GM12801 (cell line): ENCODE data around the gene C14orf93.

ENCODE experiments used
- TF ChIP-seq, protein P1 (sequence below): IDR thresholded peaks from one replicate; pipeline ENCODE4 v1.5.1; 2011; ENCODE audit warnings: control low read depth; ENCODE audit not compliant: insufficient read length; ENCODE audit errors: extremely low read depth

Gene C14orf93

GRCh38 chr14:22977684-22978486 is 32.1 kb downstream of the C14orf93 start:
- TF ChIP-seq, protein P1, sequence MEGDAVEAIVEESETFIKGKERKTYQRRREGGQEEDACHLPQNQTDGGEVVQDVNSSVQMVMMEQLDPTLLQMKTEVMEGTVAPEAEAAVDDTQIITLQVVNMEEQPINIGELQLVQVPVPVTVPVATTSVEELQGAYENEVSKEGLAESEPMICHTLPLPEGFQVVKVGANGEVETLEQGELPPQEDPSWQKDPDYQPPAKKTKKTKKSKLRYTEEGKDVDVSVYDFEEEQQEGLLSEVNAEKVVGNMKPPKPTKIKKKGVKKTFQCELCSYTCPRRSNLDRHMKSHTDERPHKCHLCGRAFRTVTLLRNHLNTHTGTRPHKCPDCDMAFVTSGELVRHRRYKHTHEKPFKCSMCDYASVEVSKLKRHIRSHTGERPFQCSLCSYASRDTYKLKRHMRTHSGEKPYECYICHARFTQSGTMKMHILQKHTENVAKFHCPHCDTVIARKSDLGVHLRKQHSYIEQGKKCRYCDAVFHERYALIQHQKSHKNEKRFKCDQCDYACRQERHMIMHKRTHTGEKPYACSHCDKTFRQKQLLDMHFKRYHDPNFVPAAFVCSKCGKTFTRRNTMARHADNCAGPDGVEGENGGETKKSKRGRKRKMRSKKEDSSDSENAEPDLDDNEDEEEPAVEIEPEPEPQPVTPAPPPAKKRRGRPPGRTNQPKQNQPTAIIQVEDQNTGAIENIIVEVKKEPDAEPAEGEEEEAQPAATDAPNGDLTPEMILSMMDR = no peak

DNA sequence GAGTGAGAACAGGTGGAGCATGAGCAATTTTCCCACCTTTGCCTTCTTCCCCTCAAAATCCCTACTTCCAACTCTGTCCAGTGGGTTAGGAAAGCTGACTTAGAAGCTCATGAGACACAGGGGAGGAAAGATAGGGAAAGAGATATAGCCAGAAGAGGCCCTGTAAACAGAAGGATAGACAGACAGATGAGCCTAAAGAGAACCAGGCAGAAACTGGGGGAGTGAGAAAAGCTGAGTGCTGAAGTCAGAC is 32.6 kb downstream of the C14orf93 start:
- TF ChIP-seq, protein P1 = no peak

DNA sequence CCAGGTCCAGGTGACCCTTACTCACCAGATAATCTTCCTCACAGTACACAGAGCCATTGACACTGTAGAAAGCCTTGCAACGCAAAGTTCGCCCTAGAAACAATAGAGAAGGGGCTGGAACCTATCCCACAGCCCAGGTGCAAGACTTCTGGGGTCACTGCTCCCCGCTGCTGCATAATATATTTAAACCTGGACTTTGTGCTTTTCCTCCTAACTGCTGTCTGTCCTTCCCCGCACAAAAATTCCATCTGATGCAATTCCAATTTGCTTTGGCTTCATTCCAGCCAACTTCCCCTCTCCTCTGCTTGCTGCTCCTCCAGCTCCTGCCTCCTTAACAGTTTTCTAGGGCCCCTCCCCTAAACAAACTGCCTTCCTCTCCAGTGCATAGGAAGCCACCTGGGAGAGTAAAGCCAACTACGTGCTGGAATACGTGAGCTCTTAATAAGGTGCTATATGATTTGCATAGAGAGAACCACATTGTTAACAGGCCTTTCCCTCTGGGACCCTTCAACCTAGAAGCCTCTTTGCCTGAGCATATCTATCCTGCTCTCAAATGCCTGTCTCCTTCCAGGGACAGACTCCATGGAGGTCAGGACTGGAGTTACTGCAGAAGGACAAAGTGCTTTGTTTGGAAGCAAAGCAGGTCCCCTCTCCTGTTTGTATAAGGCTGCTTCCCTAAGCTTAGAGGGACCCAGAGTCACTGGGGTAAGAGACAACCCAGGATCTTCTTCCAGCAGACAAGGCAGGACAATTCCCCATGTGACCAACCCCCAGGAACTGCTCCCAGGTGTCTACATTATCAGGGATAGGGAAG is 33.1 kb downstream of the C14orf93 start:
- TF ChIP-seq, protein P1 = no peak

DNA sequence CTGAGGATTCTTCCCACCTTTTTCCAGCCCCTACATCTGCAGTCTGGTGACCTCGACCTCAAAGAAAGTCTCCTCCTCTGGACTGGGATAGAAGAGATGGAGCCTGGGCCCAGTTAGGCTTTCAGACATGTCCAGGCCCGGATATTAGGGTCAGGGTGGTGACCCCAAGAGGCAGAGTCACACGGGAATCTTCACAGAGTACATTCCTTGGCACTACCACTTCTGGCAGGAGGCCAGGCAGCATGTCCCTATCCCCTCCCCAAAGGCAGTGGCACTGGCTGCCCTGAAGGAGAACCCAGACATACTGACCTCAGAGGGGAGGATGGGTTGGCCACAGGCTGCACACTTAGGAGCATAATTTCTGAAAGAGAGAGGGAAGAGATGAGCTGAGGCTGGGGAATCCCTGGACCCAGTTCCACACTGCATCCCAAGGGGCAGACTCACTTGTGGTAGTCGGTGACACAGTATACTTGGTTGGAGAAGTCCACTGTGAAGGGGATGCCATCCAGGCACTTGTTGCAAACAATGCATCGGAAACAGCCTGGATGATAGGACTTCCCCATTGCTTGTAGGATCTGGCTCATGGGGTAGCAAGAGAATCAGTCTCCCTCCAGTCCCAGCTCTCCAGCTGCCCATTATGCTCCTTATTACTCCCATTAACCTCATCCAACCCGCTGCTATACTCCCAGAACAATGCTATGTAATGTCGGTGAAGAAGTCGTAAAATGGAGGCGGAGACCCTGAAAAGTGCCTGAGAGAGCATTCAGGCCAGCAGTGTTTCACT is 35.2 kb downstream of the C14orf93 start:
- TF ChIP-seq, protein P1 = no peak

DNA sequence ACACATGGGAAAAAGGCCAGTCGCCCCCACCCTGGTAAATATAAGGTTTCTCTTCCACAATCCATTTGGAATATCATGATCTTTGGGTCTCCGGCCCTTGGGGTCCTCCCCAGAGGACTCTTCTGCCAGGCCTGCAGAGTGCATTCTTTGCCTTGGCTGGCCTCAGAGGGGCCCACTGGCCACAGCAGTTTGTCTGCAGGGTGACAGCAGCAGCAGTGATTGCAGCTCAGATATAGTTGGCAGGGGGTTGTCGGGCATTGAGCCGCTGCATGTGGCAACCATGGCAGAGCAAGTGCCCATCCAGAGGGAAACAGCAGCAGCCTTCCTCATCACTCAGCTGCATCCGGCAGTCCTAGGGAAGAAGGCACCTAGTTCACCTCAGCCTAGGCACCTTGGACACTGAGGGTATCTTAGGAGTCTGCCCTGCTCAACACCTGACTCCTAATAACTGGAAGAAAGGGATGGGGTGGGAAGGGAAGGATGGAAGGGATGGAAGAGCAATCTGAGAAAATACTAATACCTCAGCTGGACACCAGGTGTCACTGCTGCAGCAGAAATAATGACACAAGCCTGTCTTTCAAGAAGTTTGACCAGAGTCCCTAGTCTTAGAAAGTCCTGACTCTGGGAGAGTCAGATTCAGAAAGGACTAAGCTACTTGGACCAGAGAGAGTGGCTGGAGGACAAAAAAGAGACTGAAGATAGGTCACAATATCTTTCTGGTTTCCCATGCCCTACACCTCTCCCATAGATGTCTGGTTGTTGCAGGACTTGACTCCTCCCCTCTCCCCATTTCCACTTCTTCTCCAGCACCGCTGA is 36.5 kb downstream of the C14orf93 start:
- TF ChIP-seq, protein P1 = no peak

DNA sequence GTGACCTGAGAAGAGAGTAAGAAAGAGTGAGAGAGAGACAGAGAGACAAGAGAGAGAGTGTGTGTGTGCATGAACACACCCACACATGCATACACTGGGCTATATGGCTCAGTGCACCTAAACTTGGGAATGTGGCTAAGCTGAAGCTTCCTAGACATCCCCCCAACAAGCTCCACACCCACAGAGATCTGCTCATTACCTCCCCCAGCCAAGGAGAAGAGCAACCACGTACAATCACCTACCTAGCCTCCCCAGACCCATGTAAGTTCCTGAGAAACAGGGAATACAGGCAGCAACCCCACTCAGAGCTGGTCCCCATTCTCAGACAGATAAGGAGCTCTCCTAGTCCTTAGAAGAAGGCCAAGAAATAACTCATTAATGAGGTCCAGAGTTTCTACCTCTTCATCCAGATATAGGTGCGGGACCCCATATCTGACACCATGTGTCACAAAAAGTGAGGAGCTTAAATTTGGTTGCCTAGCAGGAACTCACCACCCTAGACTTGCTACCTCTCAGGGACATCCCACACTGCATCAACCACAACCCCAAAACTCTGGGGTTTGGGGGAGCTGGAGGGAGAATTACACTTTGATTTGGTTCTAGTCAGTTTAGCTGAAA is 37.5 kb downstream of the C14orf93 start:
- TF ChIP-seq, protein P1 = no peak
